Colon (tissue), 2 donors: ENCODE results near the gene TMED4.
"Not testable (repeated sequence)": the region's sequence is repeated elsewhere in the genome, so short reads cannot be mapped to it uniquely, and the experiment has no call there.

Experiments
- FAIRE-seq: peaks from 2 replicates; lab custom pipeline; 2012; peaks lifted over from hg19 to GRCh38; lab: Jason Lieb, UNC
- donor health status: control.
- donor health status: control.

Gene TMED4

DNA sequence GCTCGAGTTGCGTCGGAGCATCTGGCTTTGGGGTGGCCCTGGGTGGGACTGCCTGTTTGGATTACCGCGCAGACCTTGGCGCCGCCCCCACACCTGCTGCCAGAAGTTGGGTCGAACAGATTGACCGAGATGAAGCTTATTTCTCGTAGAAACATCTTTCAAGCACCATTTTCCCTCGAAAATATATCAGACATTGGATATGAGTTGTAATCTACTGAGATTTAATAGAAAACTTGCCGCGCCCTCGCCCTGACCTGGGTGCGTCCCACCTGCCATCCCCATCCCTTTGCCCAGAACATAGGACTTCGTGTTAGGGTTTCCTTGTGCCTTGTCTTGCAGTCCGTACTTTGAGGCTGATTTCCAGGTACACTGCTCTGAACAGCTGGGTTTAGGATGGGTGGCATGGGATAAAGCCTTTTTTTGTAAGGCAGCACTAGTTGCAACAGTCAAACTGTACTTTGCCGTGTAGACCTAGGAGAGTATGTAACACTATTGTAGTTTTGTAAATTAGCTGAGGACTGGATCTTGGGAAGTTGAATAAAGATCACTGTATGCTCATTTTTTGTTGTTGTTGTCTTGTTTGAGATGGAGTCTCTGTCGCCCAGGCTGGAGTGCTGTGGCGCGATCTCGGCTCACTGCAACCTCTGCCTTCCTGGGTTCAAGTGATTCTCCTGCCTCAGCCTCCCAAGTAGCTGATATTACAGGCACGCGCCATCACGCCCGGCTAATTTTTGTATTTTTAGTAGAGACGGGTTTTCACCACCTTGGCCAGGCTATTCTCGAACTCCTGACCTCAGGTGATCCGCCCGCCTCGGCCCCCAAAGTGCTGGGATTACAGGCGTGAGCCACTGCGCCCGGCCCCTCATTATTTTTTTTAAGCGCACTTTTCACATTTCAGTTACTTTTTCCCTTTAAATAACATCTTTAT, 25.4 kb upstream of the TMED4 start:
- FAIRE-seq, result no peak

DNA sequence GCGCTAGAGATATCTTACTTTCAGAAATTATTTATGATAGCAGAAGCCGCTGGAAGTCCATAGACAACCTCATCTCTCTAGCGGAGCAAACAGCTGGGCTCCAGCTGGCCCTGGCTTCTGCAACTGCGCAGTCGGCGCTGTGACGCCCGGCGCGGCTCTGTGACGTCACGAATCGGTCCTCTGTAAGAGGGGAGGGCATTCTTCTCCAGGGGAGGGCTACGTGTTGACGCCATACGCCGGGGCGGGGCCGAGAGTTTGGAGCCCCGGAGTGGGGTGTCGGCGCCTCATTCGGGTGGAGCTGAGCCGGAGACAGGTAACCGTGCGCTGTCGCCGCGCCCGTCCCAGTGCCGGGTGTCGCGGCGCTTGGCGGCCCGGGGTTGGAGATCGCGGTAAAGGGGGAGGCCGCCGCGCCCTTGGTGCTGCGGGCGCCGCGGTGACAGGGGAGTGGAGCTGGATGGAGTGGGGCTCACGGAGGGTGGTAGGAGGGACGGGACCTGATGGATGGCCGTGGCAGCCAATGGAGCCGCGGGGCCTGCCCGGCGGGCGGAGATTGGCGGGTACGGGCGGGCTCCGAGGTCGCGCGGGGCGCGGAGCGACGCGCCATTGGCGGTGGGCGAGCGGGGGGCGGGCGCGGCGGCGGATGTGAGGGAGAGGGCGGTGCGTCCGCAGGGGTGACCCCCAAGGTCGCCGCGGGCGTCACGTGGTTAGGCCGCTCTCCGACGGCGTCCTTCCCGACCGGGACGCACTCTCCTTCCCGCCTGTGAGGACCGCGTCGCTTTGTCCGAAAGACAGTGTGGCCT, 24.5 kb upstream of the TMED4 start, which contains the start of gene OGDH:
Gene OGDH (plus strand): TSS at position 287 of the 800 bp plus-strand sequence. CDS start 17,717 bp downstream, outside the sequence.
- FAIRE-seq, result no peak

DNA sequence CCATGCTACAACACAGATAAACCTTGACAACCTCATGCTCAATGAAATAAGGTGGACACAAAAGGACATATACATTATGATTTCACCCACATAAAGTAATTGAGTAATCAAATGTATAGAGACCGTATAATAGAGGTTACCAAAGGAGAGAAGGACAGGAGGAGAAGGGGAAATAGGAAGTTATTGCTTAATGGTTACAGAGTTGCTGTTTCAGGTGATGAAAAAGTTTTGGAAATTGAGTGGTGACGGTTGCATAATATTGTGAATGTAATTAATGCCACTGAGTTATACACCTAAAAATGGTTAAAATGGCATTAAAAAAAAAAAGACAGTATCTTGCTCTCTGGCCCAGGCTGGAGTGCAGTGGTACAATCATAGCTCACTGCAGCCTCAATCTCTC, 22.9 kb upstream of the TMED4 start:
- no peak for FAIRE-seq

DNA sequence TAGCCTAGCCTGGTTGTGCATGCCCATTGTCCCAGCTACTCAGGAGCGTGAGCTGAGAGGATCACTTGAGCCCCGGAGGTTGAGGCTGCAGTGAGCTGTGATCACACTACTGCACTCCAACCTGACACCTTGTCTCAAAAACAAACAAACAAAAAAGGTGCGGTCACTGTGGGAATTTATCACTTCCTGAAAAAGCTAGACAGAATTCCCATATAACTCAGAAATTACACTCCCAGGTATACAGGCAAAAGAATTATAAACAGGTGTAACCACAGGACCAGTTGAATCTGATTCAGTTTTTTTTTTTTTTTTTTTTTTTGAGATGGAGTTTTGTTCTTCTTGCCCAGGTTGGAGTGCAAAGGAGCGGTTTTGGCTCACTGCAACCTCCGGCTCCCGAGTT, 21.2 kb upstream of the TMED4 start:
- FAIRE-seq, result no peak

DNA sequence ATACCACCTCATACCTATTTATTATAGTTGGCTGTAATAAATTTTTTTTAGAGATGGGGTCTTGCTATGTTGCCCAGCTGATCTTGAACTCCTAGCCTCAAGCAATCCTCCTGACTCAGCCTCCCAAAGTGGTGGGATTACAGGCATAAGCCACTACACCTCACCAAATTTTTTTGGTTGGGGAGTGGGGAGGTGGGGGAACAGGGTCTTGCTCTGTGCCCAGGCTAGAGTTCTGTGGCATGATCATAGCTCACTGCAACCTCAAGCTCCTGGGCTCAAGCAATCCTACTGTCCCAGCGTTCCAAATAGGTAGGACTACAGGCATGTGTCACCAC, 20.5 kb upstream of the TMED4 start:
- no peak for FAIRE-seq

DNA sequence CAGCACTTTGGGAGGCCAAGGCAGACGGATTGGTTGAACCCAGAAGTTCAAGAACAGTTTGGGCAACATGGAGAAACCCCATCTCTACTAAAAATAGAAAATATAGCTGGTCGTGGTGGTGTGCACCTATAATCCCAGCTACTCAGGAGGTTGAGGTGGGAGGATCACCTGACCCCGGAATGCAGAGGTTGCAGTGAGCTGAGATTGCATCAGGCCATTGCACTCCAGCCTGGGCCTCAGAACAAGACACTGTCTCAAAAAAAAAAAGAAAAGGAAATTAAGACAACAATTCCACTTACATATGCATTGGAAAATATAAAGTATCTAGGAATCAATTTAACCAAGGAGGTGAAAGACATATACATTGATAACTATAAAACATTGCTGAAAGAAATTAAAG, 17.2 kb upstream of the TMED4 start:
- FAIRE-seq, result no peak

DNA sequence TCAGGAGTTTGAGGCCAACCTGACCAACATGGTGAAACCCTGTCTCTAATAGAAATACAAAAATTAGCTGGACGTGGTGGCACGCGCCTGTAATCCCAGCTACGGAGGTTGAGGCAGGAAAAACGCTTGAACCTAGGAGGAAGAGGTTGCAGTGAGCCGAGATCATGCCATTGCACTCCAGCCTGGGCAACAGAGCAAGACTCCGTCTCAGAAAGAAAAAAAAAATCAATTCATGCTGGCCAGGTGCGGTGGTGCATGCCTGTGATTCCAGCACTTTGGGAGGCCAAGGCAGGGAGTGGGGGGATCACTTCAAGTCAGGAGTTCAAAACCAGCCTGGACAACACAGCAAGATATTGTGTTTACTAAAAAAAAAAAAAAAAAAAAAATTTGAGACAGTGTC, 15.2 kb upstream of the TMED4 start:
- not testable (repeated sequence) for FAIRE-seq

DNA sequence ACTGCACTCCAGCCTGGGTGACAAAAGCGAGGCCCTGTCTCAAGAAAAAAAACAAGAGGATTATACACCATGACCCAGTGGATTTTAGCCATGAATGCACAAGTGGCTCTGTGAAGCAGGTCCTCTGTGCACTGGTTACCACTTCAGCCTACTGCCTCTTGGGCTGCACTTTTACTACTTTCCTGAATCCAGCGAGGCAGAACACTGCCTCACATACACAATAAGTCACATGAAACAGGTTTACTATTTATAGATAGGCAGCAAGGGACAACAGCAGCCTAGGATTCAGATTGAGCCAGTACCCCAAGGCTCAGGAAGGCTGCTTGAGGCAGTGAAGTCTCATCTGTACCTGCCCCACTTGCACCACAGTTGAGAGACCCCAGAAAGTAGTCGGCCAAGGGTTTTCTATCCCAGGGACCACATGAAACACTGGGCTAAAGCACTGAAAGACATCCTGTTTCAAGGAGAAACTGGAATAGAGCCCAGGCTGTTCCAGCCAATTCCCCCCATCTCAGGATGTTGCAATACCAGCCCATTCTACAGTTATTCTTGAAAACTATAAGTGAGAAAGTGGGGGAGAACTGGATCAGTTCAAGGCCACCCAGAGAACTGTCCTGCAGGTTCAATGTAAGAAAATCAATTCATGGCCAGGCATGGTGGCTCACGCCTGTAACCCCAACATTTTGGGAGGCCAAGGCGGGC, 14.1 kb upstream of the TMED4 start:
- FAIRE-seq, result no peak

DNA sequence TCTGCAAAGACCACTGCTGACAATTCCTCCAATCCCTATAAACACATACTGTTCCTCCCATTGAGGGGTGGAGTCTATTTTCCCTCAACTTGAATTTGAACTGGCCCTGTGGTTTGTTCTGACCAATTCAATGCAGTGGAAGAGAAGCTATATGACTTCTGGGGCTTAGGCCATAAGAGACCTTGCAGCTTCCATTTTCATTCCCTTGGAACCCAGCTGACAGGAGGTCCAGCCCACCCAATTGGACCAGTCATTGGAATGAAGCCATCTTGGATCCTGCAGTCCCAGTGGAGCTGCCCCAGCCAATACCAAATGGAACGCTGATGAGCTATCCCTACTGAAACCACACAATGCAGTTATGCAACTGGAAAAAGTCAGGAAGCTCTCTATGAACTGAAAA, 8.9 kb upstream of the TMED4 start:
- FAIRE-seq, result no peak

DNA sequence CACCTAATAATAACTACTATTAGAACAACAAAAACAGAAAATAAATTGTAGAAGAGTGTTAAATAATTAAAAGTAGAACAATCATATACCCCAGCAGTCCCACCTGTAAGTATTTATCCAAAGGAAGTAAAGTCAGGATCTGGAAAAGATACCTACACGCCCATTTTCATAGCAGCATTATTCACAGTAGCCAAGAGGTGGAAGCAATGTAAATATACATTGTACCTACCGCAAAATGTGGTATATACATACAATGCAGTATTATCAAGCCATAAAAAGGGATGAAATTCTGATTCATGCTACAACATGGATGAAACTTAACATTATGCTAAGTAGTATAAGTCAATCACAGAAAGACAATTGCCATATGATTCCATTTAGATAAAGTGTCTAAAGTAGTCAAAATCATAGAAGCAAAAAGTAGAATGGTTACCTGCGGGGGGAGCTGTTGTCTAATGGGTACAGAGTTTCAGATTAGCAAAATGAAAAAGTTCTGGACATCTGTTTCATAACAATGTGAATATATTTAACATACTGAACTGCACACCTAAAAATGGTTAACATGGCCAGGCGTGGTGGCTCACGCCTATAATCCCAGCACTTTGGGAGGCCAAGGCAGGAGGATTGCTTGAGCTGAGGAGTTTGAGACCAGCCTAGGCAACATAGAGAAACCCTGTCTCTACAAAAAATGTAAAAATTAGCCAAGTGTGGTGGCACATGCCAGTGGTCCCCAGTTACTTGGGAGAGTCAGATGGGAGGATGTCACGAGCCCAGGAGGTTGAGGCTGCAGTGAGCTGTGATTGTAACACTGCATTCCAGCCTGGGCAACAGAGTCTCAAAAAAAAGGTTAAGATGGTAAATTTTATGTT, 6.0 kb upstream of the TMED4 start:
- no peak for FAIRE-seq

DNA sequence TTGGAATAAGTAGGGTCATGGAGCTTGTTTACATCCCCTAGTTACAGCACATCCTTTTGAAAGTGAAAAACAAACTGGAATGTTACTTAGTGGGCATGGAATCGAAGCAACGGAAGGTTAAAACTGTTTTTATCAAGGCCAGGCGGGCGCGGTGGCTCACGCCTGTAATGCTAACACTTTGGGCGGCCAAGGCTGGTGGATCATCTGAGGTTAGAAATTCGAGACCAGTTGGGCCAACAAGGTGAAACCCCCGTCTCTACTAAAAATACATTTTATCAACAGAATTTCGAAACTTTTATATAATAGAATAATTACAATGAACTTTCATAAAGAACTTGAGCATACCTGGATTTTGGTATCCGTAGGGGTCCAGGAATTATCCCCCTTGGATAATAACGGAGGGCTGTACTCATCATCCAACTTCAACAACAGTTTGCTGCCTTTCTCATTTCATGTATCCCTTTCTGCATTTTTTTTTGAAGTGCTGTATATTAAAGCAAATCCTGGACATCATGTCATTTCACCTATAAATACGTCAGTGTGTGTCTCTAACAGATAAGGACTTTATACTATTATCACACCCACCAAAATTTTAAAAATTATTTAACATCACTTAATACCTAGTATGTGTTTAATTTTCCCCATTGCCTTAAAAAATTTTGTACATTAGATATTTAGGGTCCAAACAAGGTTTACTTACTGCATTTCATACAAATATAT, 1.3 kb upstream of the TMED4 start:
- no peak for FAIRE-seq

DNA sequence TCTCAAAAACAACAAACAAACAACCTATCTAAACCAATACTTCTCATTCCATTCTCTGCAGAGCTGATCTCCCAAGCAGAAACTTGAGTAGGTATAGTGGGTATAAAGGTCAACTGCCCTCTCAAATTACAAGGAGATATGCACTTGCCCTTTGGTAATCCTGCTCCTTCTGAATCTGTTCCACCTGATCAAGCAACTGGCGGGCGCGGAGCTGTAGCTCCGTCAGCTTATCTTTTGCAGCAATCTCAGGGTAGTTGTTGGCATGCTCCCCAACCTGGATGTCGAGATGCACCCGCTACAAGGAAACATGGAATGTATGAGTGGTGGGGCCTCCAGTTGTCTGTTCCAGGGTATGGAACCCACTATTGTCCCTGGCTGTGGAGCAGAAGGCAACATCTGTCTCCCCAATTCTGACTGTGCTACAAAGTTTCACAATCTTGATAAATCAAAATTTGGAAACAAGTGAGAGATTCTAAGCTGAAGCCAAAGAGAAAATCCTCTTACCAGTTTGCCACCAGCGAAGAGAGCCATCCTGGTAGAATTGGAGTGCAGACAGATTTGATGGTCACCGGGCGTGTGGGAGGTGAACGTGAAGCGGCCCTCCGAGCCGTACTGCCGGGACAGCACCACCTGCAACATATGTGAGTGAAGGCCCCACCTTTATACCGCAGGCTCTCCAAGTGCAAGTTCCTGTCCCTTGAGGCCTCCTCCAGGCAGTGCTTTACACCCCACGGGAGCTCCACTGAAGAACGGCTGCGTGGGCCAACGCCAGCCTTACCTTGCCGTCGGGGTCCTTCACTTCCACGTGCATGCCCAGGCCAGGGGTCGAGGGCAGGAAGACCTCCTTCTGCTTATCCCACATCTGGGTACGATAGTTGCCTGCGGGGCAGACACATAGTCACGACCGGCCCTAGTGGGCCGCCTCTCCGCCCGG, 819 bp downstream of the TMED4 start:
- FAIRE-seq, result no peak

DNA sequence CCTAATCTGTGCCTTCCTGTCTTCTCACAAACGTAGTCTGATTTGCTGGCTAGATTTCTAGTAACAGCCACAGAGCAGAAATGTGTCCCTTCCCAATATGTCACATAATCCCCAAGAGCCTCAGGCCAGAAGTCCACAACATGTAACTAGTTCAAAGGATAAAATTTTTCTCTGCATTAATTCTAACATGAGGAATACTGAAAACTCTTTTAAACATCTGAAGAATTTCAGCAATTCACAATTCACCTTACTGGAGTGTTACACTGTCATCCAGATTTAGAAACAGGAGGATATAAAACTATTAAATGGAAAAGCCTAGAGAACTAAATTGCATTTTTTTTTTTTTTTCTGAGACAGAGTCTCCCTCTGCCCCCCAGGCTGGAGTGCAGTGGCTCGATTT, 5.8 kb downstream of the TMED4 start:
- no peak for FAIRE-seq

DNA sequence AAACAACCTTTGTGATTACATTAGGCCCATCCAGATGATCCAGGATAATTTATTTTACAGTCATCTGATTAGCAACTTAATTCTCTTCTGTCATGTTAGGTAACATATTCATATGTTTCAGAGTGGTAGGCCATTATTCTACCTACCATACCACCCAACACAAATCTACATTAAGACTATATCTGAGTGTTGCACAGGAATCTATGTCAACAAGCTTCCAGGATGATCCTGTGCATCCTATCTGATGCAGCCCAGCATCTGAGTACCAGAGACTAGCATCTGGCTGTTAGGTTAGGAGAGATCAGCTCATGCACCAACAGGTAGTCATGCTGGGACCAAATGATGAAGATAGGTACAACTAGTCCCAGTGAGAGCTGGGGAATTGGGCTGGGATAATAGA, 7.0 kb downstream of the TMED4 start:
- no peak for FAIRE-seq

DNA sequence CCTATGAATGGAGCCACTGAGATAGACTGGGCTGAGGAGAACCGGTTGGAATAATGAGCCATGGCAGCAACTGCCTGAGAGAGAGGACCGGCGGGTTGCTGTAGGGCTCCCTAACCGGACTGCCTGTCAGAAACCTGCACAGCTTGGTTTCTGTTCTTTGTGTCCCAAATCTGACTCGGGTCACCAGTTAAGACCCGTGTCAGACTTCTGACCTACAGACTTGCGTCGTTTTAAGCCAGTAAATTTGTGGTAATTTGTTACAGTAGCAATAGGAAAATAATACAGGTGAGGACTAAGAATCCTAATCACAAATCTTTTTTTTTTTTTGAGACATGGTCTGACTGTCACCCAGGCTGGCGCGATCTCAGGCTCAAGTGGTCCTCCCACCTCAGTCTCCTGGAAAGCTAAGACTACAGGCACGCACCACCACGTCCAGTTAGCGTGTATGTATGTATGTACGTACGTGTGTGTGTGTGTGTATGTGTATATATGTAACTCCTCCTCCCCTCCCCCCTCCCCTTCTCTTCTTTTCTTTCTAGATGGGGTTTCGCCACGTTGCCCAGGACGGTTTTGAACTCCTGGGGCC, 7.7 kb downstream of the TMED4 start:
- FAIRE-seq, result no peak

DNA sequence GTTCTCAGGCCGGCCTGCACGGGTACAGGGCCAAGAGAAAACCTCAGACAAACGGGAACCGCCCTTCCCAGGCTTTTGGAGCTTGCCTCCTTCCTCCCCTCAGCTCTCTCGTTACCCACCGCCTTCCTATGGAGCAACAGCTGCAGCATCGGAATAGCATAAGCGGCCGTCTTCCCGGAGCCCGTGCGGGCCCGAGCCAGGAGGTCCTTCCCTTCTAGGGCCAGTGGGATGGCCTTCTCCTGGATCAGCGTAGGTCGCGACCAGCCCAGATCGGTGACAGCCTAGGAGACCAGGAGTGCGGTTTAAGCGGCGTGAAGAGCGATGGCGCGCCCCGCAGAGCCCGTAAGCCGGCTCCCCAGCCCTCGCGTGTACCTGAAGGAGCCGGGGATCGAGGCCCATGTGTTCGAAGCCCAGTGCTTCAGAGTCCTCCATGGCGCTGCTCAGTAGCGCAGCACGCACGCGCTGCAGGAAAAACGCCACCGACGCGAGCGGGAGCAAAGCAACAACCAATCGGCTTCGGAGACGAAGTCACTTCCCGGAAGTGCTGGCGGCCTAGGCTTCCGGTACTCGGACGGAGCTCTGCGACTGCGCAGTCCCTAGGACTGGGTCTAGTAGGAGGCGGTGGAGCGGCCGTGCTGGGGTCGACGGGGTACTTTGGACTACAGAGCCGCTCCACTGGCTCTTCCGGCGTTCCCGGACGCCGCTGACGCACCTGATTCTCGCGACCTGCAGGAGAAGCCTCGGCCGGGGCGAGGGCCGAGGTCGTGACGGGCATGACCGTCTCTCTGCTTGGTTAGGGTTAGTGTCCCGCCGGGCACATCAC, 8.4 kb downstream of the TMED4 start, which contains the start of gene DDX56:
Gene DDX56 (minus strand): TSS at position 445 of the 823 bp plus-strand sequence. CDS start 13 bp downstream, at position 432.
- no peak for FAIRE-seq

DNA sequence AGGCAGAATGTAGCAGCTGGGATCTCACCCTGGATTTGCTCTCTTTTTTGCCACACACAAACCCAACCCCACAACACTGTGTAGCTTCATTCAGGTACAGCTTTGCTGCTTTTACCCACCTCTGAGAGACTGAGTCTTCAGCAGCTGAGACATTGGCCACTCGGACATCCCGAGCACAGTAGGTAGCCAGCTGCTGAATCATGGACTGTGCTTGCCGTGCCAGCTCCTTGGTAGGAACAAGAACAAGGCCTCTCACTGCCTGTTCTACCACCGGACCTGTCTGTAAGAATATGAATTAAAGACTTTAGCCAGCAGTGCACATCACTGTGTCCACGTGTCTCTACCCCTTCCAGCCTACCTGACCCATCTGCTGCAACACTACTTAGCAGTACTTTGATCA, 9.3 kb downstream of the TMED4 start:
- FAIRE-seq, result no peak

DNA sequence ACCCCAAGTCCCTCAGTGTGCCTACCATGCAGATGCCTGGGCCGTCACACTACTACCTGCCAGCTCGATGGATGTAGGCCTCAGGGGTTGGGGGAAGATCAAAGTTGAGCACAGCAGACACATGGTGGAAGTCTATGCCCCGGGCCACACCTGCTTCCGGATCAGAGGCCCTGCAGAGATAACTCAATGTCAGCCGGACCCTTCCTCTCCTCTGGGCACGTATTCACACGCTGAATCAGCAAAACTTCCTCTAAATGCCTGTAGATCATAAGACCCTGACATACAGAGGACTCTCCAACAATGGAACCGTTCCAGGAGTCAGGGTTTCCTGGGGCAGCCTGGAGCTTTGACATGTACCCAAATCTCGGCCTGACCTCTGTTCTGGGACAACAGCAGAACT, 12.1 kb downstream of the TMED4 start:
- FAIRE-seq, result no peak
